Nephron progenitor cell (in vitro differentiated cells): ENCODE measurements around the gene RNASEH2A.
"Not testable (repeated sequence)": the region's sequence is repeated elsewhere in the genome, so short reads cannot be mapped to it uniquely, and the experiment has no call there.

ENCODE experiments used
- DNase-seq: peaks from one replicate; pipeline ENCODE4 v3.0.0; 2021
- H3K27ac Mint-ChIP-seq: 2 replicates; pipeline ENCODE4 v1.8.0; 2021; ENCODE audit warnings: mild to moderate bottlenecking, moderate library complexity, mixed read lengths
- H3K27me3 Mint-ChIP-seq: 2 replicates; pipeline ENCODE4 v1.8.0; 2021; ENCODE audit warnings: mild to moderate bottlenecking, low read depth, mixed read lengths; ENCODE audit not compliant: poor library complexity
- H3K36me3 Mint-ChIP-seq: 2 replicates; pipeline ENCODE4 v1.8.0; 2021; ENCODE audit warnings: low read depth, mixed read lengths
- H3K4me1 Mint-ChIP-seq: 2 replicates; pipeline ENCODE4 v1.8.0; 2021; ENCODE audit warnings: mixed read lengths
- H3K4me3 Mint-ChIP-seq: 2 replicates; pipeline ENCODE4 v1.8.0; 2021; ENCODE audit warnings: mild to moderate bottlenecking, moderate library complexity, mixed read lengths
- H3K9me3 Mint-ChIP-seq: 2 replicates; pipeline ENCODE4 v1.8.0; 2021; ENCODE audit warnings: mild to moderate bottlenecking, moderate library complexity, mixed read lengths
- CTCF ChIP-seq: fragments of 200-600 bp; sonication (generic); IDR thresholded peaks from 2 replicates; pipeline ENCODE4 v1.5.0; 2021; ENCODE audit warnings: antibody characterized with exemption

RNASEH2A gene

GRCh38 chr19:12815088-12815487 is 8.7 kb downstream of the RNASEH2A start:
- Mint-ChIP-seq H3K4me3 (no peak overlapping the region), H3K27ac (peak overlapping the region; percentile 51), H3K27me3 (peaks cover 2% of the 10 kb centered on the region), H3K36me3 (peaks cover 27% of the 10 kb centered on the region), H3K4me1 (no peaks in the 10 kb centered on the region), H3K9me3 (no peaks in the 10 kb centered on the region)
- no peak for TF ChIP-seq CTCF
- DNase-seq: no peak

- not testable (repeated sequence) for DNase-seq, H3K4me1 Mint-ChIP-seq, H3K9me3 Mint-ChIP-seq, H3K4me3 Mint-ChIP-seq
- peak overlapping the region; percentile 90 for H3K27ac Mint-ChIP-seq
- peaks cover 12% of the 10 kb centered on the region for H3K27me3 Mint-ChIP-seq
- peaks cover 27% of the 10 kb centered on the region for H3K36me3 Mint-ChIP-seq
Measured at GRCh38 chr19:12817188-12817587, 10.8 kb downstream of the RNASEH2A start.

- DNase-seq, H3K4me1 Mint-ChIP-seq, H3K9me3 Mint-ChIP-seq, H3K4me3 Mint-ChIP-seq: not testable (repeated sequence)
- Mint-ChIP-seq H3K27me3 (peaks cover 12% of the 10 kb centered on the region), H3K27ac (peak overlapping the region; percentile 90), H3K36me3 (peaks cover 21% of the 10 kb centered on the region)
Measured at GRCh38 chr19:12817810-12818209, 11.4 kb downstream of the RNASEH2A start.

GRCh38 chr19:12821761-12822160 is 15.4 kb downstream of the RNASEH2A start:
- Mint-ChIP-seq H3K9me3 (peaks cover 8% of the 10 kb centered on the region), H3K27ac (no peak overlapping the region)

GRCh38 chr19:12825254-12826131 is 19.1 kb downstream of the RNASEH2A start:
- peak; percentile 84 for DNase-seq
- H3K9me3 Mint-ChIP-seq: peaks cover 8% of the 10 kb centered on the region
- no peaks in the 10 kb centered on the region for H3K36me3 Mint-ChIP-seq
- peaks cover 67% of the 10 kb centered on the region for H3K27me3 Mint-ChIP-seq
- peak overlapping the region; percentile 52 for H3K4me3 Mint-ChIP-seq
- H3K4me1 Mint-ChIP-seq: peaks cover 5% of the 10 kb centered on the region
- H3K27ac Mint-ChIP-seq: no peak overlapping the region
- TF ChIP-seq CTCF: peak; percentile 72

More at GRCh38 chr19:12821761-12822160, 15.4 kb downstream of the RNASEH2A start:
- H3K36me3 Mint-ChIP-seq: no peaks in the 10 kb centered on the region
- H3K4me1 Mint-ChIP-seq: peaks cover 5% of the 10 kb centered on the region
- peaks cover 35% of the 10 kb centered on the region for H3K27me3 Mint-ChIP-seq
- H3K4me3 Mint-ChIP-seq: no peak overlapping the region
- TF ChIP-seq CTCF: no peak
- no peak for DNase-seq

GRCh38 chr19:12828494-12828893 is 22.1 kb downstream of the RNASEH2A start:
- Mint-ChIP-seq H3K36me3 (no peaks in the 10 kb centered on the region), H3K27ac (no peak overlapping the region), H3K27me3 (peaks cover 87% of the 10 kb centered on the region), H3K9me3 (peaks cover 4% of the 10 kb centered on the region), H3K4me3 (no peak overlapping the region), H3K4me1 (peaks cover 14% of the 10 kb centered on the region)
- peak; percentile 69 for DNase-seq
- TF ChIP-seq CTCF: no peak

GRCh38 chr19:12833418-12833737 is 27.0 kb downstream of the RNASEH2A start:
- Mint-ChIP-seq H3K9me3 (no peaks in the 10 kb centered on the region), H3K4me3 (peak overlapping the region; percentile 61), H3K4me1 (peaks cover 20% of the 10 kb centered on the region), H3K36me3 (no peaks in the 10 kb centered on the region), H3K27me3 (peaks cover 94% of the 10 kb centered on the region), H3K27ac (no peak overlapping the region)
- TF ChIP-seq CTCF: no peak
- no peak for DNase-seq
